CD4-positive, alpha-beta T cell (primary cell): ENCODE measurements around the gene KLF15. TPM values are rescaled to one million over a fixed set of nuclear protein-coding genes. Genes with fewer than 3 reads are reported as not detected.

ENCODE experiments used
- ATAC-seq: fragments of 200-7000 bp; cut with Tn5 transposase; one replicate; pipeline ENCODE4 v1.10.0; 2022; ENCODE audit warnings: mild to moderate bottlenecking; ENCODE audit not compliant: poor library complexity
- CTCF ChIA-PET: fragments of 350-600 bp; sonication (Branson Sonifier 250); formaldehyde crosslinking; loops from one replicate; lab custom pipeline; 2021; ENCODE audit warnings: antibody characterized with exemption, inconsistent platforms; lab: Charles Lee
- POLR2A ChIA-PET: fragments of 350-600 bp; sonication (Branson Sonifier 250); formaldehyde crosslinking; loops from one replicate; lab custom pipeline; 2021; ENCODE audit warnings: antibody characterized with exemption, inconsistent platforms; lab: Charles Lee
- DNase-seq, 14 experiments: peaks; one replicate each; pipeline ENCODE4 v3.0.0-alpha.2; 2013 to 2020; ENCODE audit warnings: mixed read lengths in 2 of 14
- H3K27ac ChIP-seq, 2 donors: one replicate each; pipeline versions ENCODE4 v1.5.1 to v1.7.0; 2013; ENCODE audit warnings: low read length in 2 of 2, low read depth in 1 of 2, mild to moderate bottlenecking in 1 of 2
- H3K27me3 ChIP-seq, 2 experiments: 1 replicate in 1 of 2; 2 replicates in 1 of 2; pipeline versions ENCODE4 v1.6.1 to v1.7.0; 2013; ENCODE audit warnings: low read length in 2 of 2, control low read depth in 1 of 2, mild to moderate bottlenecking in 1 of 2, moderate library complexity in 1 of 2; ENCODE audit not compliant: insufficient read depth in 2 of 2, control insufficient read depth in 1 of 2
- H3K36me3 ChIP-seq: one replicate; pipeline ENCODE4 v1.6.1; 2013; ENCODE audit warnings: low read length, control low read depth; ENCODE audit not compliant: insufficient read depth
- H3K4me1 ChIP-seq: one replicate; pipeline ENCODE4 v1.6.1; 2013; ENCODE audit warnings: low read length, control low read depth; ENCODE audit not compliant: insufficient read depth
- H3K4me3 ChIP-seq: one replicate; pipeline ENCODE4 v1.5.1; 2013; ENCODE audit warnings: mild to moderate bottlenecking, low read length, moderate library complexity
- H3K9me3 ChIP-seq, 2 experiments: 1 replicate in 1 of 2; 2 replicates in 1 of 2; pipeline versions ENCODE4 v1.6.1 to v1.7.0; 2013; ENCODE audit warnings: low read length in 2 of 2, mild to moderate bottlenecking in 2 of 2, control low read depth in 1 of 2, moderate library complexity in 1 of 2; ENCODE audit not compliant: control insufficient read depth in 1 of 2, insufficient read depth in 1 of 2
- H3K27ac Mint-ChIP-seq: one replicate; pipeline ENCODE4 v1.8.0; 2020; ENCODE audit warnings: mixed read lengths
- H3K27me3 Mint-ChIP-seq: one replicate; pipeline ENCODE4 v1.8.0; 2021; ENCODE audit warnings: mixed read lengths
- H3K36me3 Mint-ChIP-seq: one replicate; pipeline ENCODE4 v1.8.0; 2021; ENCODE audit warnings: low read depth, mixed read lengths
- H3K4me1 Mint-ChIP-seq: one replicate; pipeline ENCODE4 v1.8.0; 2021; ENCODE audit warnings: low read depth, mixed read lengths
- H3K4me3 Mint-ChIP-seq: one replicate; pipeline ENCODE4 v1.8.0; 2020; ENCODE audit warnings: mild to moderate bottlenecking, mixed read lengths
- H3K9me3 Mint-ChIP-seq: one replicate; pipeline ENCODE4 v1.8.0; 2020; ENCODE audit warnings: mixed read lengths
- intact Hi-C, 2 experiments: fragments of 100-400 bp; cut with DNase I in 1 of 2; cut with micrococcal nuclease in 1 of 2; formaldehyde crosslinking; loops; one replicate each; pipeline versions ENCODE4 v1.15.1 to v1.9.0; 2023 to 2025; cut with DNase I, micrococcal nuclease
- total RNA-seq, 174 experiments: library from RNA in 2 of 174; stranded (reverse) in 2 of 174; gene quantifications; one replicate each; pipeline ENCODE4 v1.2.3 and lab custom pipeline; 2021 to 2026
- TF ChIP-seq, protein P1 (sequence below): fragments of 200-600 bp; IDR thresholded peaks from one replicate; pipeline ENCODE4 v1.8.0; 2022; ENCODE audit warnings: antibody characterized with exemption, mild to moderate bottlenecking

Gene KLF15
- total RNA-seq, 2 experiments from 2014 or later = 0.30 TPM; not detected in 1

DNA sequence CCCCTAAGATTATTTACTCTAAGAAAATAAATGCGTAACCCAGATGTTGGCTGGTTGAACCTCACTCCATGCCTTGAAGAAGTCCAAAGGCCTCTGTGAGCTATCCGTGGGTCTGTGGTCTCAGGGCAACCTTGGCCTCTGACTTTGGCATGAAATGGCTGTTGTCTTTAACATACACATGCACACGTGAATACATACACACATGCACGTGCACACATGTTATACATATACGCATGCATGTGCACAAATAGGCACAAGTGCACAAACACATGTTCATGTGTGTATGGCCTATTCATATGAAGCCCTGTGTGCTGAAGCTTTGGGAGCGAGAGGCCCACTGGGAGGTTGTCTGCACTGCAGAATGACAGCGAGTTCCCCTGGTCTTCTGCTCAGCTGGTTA lies 50.8 kb downstream of the KLF15 start:
- no peaks in the 10 kb centered on the region for H3K36me3 Mint-ChIP-seq
- H3K27me3 ChIP-seq = no peaks in the 10 kb centered on the region
- H3K4me3 Mint-ChIP-seq = no peak overlapping the region
- ATAC-seq = no peak
- ChIA-PET CTCF (no interaction called here), POLR2A (no interaction called here)
- H3K4me3 ChIP-seq = no peak overlapping the region
- no peak overlapping the region for H3K27ac Mint-ChIP-seq
- intact Hi-C loops = no loop called here
- peaks cover 8% of the 10 kb centered on the region for H3K27me3 Mint-ChIP-seq
- H3K36me3 ChIP-seq = no peaks in the 10 kb centered on the region
- H3K4me1 Mint-ChIP-seq = no peaks in the 10 kb centered on the region
- no peak overlapping the region for H3K27ac ChIP-seq
- peaks cover 12 to 17% of the 10 kb centered on the region in 2 experiments for H3K9me3 ChIP-seq
- TF ChIP-seq, protein P1, sequence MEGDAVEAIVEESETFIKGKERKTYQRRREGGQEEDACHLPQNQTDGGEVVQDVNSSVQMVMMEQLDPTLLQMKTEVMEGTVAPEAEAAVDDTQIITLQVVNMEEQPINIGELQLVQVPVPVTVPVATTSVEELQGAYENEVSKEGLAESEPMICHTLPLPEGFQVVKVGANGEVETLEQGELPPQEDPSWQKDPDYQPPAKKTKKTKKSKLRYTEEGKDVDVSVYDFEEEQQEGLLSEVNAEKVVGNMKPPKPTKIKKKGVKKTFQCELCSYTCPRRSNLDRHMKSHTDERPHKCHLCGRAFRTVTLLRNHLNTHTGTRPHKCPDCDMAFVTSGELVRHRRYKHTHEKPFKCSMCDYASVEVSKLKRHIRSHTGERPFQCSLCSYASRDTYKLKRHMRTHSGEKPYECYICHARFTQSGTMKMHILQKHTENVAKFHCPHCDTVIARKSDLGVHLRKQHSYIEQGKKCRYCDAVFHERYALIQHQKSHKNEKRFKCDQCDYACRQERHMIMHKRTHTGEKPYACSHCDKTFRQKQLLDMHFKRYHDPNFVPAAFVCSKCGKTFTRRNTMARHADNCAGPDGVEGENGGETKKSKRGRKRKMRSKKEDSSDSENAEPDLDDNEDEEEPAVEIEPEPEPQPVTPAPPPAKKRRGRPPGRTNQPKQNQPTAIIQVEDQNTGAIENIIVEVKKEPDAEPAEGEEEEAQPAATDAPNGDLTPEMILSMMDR = no peak
- peaks cover 17% of the 10 kb centered on the region for H3K9me3 Mint-ChIP-seq
- DNase-seq = no peak
- no peaks in the 10 kb centered on the region for H3K4me1 ChIP-seq

DNA sequence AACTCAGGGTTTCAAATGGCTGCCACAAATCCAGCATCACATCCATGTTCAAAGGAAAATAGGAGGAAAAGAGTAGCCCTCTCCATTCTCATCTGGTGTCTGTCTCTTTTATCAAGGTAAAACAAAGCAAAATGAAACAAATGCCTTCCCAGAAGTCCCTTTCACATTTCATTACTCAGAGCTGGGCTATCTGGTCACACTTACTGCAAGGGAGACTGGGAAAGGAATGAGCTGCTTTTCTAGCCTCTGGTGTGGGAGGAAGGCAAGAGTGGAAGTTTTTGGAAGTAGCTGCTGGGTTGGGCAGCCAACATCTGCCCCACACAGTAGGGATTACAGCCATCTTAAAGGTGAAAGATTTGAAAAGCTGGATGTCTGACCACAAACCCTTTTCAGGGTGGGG lies 51.8 kb downstream of the KLF15 start:
- intact Hi-C loops = no loop called here
- no peak overlapping the region for H3K27ac ChIP-seq
- H3K4me1 ChIP-seq = no peaks in the 10 kb centered on the region
- Mint-ChIP-seq H3K9me3 (peaks cover 17% of the 10 kb centered on the region), H3K4me1 (no peaks in the 10 kb centered on the region), H3K4me3 (no peak overlapping the region), H3K27ac (no peak overlapping the region), H3K27me3 (peaks cover 8% of the 10 kb centered on the region), H3K36me3 (no peaks in the 10 kb centered on the region)
- DNase-seq (no peak), ATAC-seq (no peak)
- no peaks in the 10 kb centered on the region for H3K36me3 ChIP-seq
- ChIA-PET POLR2A (no interaction called here), CTCF (no interaction called here)
- no peak overlapping the region for H3K4me3 ChIP-seq
- no peaks in the 10 kb centered on the region for H3K27me3 ChIP-seq
- TF ChIP-seq, protein P1 = no peak
- peaks cover 12 to 18% of the 10 kb centered on the region in 2 experiments for H3K9me3 ChIP-seq

DNA sequence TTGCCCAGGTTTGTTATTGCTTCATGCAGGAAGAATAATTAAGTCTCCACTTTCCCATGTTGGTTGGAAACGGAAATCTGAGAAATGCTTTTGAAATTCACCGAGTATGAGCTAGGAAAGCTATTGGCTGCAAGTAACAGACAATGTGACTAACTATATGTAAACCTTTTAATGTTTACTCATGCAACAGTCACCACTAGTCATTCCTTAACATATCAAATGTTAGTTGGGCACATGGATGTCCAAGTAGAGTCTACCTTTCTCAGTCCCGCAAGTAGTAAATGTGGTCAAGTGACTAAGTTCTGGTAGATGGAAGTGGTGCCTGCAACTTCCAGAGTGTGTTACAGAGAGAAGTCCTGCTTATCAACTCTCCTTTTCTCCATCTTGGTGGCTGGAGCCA lies 52.5 kb downstream of the KLF15 start:
- Mint-ChIP-seq H3K4me1 (no peaks in the 10 kb centered on the region), H3K27ac (no peak overlapping the region), H3K9me3 (peaks cover 17% of the 10 kb centered on the region), H3K4me3 (no peak overlapping the region), H3K27me3 (peaks cover 8% of the 10 kb centered on the region), H3K36me3 (no peaks in the 10 kb centered on the region)
- ChIA-PET POLR2A (no interaction called here), CTCF (no interaction called here)
- no peaks in the 10 kb centered on the region for H3K27me3 ChIP-seq
- intact Hi-C loops = no loop called here
- no peaks in the 10 kb centered on the region for H3K36me3 ChIP-seq
- no peak overlapping the region for H3K4me3 ChIP-seq
- DNase-seq = no peak
- H3K9me3 ChIP-seq = peaks cover 12 to 26% of the 10 kb centered on the region in 2 experiments
- no peak overlapping the region for H3K27ac ChIP-seq
- TF ChIP-seq, protein P1 = no peak
- no peaks in the 10 kb centered on the region for H3K4me1 ChIP-seq
- no peak for ATAC-seq
